GM21367 (cell line): ENCODE data around the gene MRPL19.

Experiments used
- ATAC-seq: cut with Tn5 transposase; IDR thresholded peaks from one replicate; pipeline ENCODE4 v1.9.1; 2021; ENCODE audit not compliant: unreplicated experiment

MRPL19 gene

DNA sequence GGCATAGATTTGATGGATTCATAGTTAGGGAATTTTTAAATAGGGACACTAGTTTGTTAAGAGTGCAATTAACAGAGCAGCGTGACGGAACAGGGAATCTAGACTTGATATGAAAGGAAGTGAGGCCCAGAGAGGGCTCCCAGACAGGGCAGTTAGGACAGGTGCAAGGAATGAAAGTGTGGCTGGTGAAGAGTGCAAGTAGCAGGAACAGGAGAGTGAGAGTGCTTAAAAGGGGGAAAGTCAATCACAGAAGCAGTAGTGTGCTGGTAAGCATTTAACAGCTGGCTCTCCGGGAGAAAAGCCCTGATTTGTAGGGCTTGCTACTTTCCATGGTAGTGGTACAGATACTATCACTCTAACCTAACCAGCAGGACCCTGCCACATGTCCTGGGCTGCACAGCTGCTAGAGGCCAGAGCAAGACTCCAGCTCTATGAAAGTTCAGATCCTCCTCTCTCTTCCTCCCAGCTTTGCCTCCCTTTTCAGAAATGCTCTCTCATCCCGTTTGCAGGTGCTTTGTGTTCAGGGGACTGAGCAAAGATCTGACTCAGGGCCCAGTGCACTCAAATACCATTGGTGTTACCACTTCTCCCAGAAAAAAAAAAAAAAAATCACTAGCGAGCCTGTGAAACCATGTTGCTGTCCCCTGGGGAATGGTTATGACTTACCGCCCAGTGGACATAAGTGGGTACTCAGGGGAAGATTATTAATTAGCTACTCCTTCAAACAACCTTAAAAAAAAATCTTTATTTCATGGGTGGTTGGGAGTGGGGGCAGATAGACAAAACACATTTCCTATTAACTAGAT lies 82.2 kb downstream of the MRPL19 start:
- ATAC-seq: no peak

DNA sequence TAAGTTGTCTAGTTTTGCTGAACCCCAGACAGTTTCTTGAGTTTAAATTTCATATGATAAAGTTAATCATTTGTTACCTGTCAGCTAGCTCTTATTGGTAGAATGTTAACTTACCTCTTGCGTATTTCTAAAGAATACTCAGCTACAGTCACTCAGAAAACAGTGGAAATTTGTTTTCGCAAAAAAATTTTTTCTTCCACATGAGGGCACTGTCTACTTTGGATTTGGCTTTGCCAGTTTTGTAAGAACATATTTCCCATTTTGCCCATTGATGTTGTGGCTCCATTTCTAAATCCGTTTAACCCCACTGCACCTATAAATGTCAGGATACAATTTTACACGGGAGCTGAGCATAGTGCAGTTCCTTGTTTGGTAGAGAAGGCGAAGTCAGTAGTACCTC lies 83.3 kb downstream of the MRPL19 start:
- ATAC-seq: no peak

- no peak for ATAC-seq
Observed at GRCh38 chr2:75736276-75736675, 89.7 kb downstream of the MRPL19 start.

DNA sequence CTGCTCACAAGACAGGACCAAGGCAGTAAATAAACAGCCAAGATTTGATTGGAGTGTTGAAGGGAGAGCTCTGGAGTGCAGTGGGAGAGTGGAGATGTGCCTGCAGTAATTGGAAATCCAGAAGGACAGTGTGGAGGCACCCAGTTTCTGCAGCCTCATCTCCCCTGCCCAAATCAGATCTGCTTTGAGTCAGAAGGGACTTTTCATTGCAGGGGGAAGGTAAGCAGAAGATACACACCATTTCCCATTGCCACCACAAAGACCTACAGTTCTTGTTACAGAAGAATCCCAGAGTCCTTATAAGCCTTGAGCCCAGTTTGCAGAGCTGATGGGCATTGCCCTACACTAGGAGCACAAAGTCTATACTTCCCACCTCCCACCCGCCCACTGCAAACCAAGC lies 91.4 kb downstream of the MRPL19 start:
- ATAC-seq: no peak
